Fibroblast of peridontal ligament (primary cell): Measurements from ENCODE around the gene ANKZF1.

Experiments
- DNase-seq: peaks from one replicate; pipeline ENCODE4 v3.0.0-alpha.2; 2010; ENCODE audit errors: extremely low read depth

ANKZF1 gene

GRCh38 chr2:219228041-219228910 lies 1.3 kb upstream of the ANKZF1 start:
- DNase-seq = no peak

DNA sequence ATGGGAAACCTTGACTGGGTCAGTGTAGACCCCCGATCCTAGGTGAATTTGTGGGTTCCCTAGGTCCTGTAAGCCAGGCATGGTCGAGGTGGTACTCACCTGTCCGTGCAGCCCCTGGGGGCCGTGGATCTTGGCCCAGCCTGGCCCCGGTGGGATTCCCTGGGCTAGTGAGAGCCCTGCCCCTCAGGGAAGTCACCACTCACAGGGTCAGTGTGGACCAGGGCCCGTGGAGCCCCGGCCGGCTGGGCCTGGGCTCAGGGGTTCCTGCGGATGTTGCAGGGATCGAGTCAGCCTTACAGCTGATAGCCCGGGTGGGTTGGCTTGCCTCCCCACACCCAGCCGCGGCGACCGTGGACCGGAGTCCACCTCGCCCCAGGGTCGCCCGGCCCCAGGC lies 698 bp upstream of the ANKZF1 start:
- no peak for DNase-seq

DNA sequence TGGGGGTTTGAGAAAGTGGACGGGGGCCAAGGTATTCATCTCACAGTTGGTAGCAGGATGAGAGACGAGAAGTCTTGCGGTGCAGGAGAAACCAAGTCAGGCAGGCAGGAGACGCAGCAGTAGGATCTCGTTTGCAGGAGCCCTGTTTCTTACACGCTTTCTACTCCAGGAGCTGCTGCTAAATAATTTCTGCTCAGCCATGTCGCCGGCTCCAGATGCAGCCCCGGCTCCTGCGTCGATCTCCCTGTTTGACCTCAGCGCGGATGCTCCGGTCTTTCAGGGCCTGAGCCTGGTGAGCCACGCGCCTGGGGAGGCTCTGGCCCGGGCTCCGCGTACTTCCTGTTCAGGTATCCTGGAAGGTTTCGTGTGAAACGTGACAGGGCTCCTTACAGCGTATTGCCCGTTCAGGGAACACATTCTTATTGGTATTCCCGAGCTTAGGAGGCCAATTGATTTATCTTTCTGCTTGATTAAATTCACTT lies 494 bp downstream of the ANKZF1 start:
- DNase-seq = no peak

- no peak for DNase-seq
Observed at GRCh38 chr2:219234331-219234730, 4.7 kb downstream of the ANKZF1 start.

DNA sequence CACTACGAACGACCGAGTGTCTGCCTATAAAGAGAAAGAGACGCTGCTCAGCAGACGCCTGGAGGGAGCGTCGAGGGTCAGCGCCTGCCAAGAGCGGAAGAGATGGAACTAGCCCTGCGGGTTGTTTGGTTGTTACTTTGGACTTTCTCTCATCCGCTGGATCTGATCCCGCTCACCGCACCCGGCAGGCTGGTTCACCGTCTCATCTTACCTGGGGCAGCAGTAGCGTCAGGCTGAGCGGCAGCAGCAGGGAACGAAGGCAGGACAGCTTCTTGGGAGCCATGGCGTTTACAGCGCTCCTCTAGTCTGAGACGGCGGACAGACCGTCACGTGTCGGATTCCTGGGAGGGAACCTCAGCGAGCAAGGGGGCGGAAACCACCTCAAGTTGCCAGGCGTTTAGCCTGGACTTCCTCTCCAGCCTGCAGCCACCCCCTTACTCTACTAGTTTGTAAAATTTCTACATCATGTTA lies 13.7 kb downstream of the ANKZF1 start:
- DNase-seq = no peak

GRCh38 chr2:219244789-219245147 lies 15.2 kb downstream of the ANKZF1 start:
- DNase-seq = no peak

DNA sequence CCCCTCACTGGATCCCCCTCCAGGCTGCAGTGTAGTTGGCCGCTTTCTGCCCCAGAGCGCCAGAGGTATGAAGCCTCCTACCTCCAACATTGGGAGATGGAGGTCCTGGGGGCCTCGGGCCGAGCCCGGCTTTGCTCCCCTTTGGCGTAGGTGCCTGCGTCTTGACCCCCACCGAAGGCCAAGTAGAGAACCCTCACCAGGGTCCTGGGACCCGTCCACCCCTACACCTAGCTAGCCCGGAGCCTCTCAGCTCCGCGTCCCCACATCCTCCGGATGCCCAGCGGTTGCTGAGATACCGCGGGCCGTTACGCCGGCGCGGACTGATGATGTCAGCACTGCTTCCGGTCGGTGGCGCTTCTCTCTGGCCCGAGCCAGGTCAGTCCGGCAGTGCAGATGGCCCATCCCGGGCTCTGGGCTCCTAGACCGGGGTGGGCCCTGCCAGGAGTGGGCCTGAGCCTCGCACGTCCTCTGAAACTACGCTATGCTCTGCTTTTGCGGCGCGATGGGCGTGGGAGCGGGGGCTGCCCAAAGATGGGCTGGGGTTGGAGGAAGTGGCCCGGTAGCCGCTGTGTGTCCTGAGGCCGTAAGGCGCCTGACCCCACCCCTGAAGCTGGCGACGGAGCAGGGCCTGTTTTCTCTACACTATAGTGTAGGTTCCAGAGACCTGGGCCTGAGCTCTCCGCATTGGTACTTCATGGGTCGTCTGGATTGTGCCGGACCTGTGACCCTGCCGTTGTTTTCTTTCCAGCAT lies 15.7 kb downstream of the ANKZF1 start, which contains the start of the genes GLB1L and STK16:
TSS of gene GLB1L (minus strand) at position 297 of the 751 bp plus-strand sequence. CDS start 1,871 bp downstream, outside the sequence.
TSS of gene STK16 (plus strand) at position 332 of the 751 bp plus-strand sequence. CDS start 521 bp downstream, outside the sequence.
- peak; percentile 93 for DNase-seq

- no peak for DNase-seq
Observed at GRCh38 chr2:219245899-219246230, 16.3 kb downstream of the ANKZF1 start.

GRCh38 chr2:219246559-219246958 lies 17.0 kb downstream of the ANKZF1 start:
- DNase-seq = no peak

GRCh38 chr2:219247678-219248642 lies 18.4 kb downstream of the ANKZF1 start:
- no peak for DNase-seq

DNA sequence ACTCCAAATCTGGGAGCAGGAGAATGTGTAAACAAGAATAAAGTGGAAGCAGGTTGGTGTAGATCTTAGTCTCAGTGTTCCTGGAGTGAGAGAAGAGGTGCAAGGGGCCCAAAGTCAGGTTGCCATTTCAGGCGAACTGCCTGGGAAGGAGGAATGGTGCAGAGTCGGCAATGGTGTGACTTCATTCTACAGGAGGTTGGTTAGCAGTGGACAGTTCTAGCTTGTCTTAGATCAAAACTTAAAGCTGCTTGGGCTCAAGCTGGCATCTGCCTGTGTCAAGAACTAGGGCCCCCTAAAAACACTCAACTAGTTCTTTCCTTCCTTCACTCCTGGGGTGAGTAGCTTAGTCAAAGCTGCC lies 19.2 kb downstream of the ANKZF1 start:
- no peak for DNase-seq

DNA sequence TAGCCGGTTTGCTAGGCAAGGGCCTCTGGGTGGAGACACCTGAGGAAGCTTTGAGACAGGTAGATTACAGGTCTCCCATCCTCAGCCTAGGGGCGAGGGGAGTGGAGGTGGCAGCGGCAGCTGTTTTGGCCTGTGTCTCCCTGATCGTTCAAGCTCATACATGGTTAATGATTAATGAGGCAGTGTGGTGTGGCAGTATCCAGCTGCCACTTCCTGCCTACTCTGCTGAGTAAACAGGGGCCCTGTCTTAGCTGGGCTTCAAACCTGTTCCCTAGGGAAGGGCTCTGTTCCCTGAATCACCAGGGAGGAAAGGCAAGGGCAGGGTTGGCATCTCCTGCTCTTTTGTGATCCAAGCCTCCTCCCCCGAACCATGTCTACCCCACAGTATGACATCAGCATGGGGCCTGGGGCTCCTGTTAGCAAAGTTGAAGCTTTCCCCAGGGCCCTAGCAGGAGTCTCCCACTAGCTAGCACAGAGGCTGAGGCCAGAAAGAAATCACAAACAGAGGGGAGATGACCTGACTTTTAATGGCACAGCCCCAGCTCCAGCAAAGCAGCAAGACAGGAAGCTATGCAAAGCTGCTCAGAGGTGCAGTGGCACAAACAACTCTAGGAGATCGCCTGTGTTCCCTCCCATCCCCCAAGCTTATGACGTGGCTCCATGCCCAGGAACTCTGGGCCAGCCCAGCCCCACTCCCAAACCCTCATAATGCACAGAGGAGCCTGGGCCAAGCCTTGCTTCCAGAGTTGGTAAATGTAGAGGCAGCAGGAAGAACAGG lies 19.8 kb downstream of the ANKZF1 start:
- DNase-seq = peak; percentile 81

GRCh38 chr2:219250049-219250781 lies 20.6 kb downstream of the ANKZF1 start:
- DNase-seq = no peak

GRCh38 chr2:219251656-219252055 lies 22.1 kb downstream of the ANKZF1 start:
- peak; percentile 59 for DNase-seq

- no peak for DNase-seq
Observed at GRCh38 chr2:219252084-219252483, 22.5 kb downstream of the ANKZF1 start.

DNA sequence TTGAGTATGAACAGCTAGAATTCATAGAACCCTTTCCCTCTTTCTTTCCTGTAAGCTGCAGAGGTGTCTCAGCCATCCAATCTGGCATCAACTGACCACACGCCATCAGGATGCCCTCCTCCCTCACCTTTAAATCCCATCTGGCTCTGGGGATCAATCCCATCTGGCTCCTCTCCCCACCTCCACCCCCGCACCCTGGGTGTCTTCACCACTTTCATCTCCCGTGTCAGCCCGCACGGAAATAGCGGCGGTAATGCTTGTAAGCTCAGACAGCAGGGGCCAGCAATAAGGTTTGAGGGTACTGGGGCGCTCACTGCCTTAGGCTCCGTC lies 22.9 kb downstream of the ANKZF1 start:
- no peak for DNase-seq

DNA sequence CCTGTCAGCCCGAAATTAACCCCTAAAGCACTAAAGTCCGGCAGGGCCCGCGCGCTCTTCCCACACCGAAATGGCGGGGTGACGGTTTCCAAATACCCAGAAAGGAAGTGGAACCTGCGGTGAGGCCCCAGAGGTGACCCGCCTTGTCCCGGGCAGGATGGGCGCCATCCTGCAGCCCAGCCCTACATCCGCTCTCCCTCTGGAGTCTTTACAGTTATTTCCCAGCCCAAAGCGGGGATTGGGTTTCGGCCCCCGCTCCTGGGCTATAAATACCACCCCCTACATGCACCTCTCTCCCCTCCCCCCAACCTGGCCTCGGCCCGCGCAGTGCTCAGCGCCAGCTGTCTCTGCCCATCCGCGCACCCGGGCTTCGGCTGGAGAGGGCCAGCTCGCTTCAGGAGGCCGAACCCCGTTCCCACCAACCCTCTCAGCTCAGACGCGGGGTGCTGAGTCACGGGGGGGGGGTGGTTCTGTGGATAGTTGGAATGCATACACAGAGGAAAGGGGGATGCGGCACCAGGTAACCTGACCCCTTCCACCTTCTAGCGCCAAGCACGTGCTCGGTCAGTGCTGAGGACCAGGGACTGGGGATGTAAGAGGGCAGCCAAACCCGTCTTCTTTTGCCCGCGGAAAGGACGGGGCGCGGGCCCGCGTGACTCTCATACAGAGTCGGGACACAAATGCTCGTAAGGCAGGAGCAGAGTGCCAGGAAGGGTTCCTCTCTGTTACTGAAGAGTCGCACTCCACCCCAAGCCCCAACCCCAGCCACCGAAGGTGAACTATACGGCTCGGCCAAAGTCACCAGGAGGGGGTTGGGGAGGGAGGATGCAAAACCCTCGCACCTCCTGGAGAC lies 23.5 kb downstream of the ANKZF1 start, which contains the start of gene TUBA4B:
TSS of gene TUBA4B (plus strand) at position 344 of the 853 bp plus-strand sequence. CDS start at position 509, 165 bp downstream.
- no peak for DNase-seq

DNA sequence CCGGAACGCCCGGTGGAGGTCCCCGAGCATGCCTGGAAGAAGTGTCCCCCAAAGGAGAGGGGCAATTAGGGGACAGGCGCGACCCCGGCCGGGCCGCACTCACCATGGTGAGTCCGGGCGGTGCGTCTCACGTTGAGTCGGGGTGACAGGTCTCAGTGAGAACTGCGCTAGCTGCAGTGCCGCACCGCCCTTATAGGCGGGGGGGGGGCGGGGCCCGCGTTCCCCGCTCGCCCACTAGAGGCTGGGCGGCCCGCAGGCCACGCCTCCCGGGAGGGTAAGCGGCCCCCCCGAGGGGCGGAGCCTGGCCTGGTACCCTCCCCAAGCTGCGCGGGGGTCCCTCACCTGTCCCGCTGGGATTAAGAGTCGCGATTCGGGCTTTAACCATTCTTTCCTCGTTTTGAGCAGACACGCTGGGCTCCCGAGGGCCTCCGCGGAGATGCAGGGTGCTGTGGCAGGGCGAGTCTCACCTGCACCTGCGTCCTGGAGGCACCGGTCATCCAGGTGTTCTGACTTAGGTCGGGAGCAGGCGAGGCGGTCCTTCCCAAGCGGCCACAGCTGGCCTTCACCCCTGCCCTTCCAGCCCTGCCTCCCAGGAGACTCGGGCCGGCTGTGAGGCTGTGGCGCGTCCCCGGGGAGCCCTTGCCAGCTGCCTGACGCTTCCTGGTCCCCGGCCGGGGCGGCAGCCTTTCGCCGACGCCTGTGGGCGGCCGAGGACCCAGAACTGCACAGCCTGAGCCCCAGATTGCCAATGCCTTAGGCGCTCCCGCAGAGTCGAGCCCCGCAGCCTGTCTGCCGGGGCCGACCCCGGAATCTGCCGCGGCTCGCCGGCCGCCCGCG lies 24.4 kb downstream of the ANKZF1 start, which contains the start of gene TUBA4A:
TSS of gene TUBA4A (minus strand) at position 166 of the 837 bp plus-strand sequence. CDS start at position 106, 60 bp downstream.
- DNase-seq = peak; percentile 35
